HG03066 (cell line): ENCODE results near the gene BRD3OS.
A peak's percentile ranks its signal among the peaks of the same experiment; 100 is the strongest.

Source experiments
- ATAC-seq: cut with Tn5 transposase; IDR thresholded peaks from one replicate; pipeline ENCODE4 v1.9.1; 2021; ENCODE audit warnings: low read depth; ENCODE audit not compliant: unreplicated experiment

BRD3OS gene

DNA sequence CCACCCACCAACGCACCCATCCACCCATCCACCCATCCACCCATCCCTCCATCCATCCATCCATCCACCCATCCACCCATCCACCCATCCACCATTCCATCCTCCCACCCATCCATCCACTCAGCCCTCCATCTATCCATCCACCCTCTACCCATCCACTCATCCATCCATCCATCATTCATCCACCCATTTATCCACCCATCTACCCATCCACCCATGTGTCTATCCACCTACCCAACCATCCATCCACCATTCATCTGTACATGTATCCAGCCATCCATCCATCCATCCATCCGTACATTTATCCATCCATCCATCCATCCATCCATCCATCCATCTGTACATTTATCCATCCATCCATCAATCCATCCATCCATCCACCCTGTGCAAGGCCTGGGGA is 22.0 kb upstream of the BRD3OS start:
- no peak for ATAC-seq

DNA sequence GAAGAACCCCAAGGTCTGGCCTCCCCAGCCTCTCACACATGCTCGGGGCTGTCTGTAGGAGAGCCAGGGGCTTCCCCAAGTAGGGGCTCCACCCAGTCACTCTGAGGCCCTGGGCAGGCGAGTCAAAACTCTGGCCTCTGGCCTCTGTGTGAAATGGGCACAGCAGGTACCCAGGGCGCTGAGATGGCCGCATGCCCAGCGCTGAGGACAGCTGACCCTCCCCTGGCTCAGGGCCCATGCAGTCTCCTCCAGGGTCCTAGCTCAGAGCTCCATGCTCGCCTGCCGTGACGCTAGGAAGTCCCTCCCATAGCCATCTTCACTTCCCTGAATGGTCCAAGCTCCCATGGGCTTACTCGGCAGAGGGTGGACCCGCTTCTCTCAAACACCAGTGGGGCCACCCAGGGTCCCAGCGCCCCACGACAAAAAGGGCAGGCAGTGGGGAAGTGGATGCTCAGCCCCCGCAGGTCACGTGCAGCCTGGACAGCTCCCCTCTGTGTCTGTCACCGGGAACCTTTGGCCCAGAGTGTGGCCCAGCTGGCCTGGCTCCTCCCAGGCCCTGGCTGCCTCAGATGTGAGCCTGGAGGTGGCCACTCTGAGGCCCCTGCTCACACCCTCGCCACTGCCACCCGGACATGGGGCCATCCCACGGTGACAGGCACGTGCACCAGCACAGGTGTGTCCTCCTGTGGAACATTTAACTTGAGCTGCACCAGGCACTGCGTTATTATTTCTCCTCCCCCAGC is 21.0 kb upstream of the BRD3OS start:
- no peak for ATAC-seq

- ATAC-seq: no peak
Observed at GRCh38 chr9:134004881-134005280, 20.4 kb upstream of the BRD3OS start.

DNA sequence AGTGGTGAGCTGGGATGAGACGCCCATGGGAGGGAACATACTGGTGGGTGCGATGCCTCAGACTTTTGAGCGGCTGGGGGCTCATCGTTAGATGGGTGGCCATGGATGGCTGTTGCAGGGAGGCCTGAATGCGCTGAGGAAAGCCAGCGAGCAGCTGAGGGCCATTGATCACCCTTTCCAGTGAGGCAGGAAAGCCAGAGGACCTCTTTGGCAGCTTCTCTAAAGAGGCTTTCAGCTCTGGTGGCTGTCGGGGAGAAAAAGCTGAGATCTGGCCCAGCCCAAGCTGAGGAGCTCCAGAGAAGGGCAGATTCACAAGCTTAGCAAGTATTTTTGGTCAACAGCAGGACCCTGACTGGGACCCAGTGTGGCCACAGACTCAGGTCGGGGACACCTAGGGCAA is 19.9 kb upstream of the BRD3OS start:
- no peak for ATAC-seq

DNA sequence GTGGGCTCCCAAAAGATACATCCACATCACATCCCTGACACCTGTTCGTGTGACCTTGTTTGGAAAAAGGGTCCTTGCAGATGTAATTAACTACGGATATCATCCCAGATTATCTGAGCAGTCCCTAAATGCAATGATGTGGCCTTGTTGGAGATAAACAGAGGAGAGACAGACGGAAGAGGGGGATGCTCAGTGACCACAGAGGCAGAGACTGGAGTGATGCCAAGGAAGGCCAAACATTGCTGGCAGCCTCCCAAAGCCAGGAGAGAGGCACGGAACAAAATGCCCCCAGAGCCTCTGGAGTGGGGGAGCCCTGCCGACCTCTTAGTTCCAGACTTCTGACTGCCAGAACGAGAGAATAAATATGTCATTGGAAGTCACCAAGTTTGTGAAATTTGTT is 18.1 kb upstream of the BRD3OS start:
- no peak for ATAC-seq

DNA sequence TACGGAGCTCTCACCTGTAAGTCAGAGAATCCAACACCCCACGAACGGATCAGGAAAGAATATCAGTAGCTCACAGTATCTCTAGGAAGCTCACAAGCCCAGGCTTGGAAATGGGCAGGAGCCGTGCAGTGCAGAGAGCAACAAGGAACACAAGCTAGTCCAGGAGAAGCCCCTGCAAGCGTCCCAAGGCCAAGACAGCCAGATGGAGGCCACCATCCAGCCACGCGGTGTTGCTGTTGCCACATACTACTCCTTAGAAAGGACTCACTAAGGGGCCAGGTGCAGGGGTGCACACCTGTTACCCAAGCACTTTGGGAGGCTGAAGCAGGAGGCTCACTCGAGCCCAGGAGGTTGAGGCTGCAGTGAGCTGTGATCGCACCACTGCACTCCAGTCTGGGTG is 17.7 kb upstream of the BRD3OS start:
- no peak for ATAC-seq

DNA sequence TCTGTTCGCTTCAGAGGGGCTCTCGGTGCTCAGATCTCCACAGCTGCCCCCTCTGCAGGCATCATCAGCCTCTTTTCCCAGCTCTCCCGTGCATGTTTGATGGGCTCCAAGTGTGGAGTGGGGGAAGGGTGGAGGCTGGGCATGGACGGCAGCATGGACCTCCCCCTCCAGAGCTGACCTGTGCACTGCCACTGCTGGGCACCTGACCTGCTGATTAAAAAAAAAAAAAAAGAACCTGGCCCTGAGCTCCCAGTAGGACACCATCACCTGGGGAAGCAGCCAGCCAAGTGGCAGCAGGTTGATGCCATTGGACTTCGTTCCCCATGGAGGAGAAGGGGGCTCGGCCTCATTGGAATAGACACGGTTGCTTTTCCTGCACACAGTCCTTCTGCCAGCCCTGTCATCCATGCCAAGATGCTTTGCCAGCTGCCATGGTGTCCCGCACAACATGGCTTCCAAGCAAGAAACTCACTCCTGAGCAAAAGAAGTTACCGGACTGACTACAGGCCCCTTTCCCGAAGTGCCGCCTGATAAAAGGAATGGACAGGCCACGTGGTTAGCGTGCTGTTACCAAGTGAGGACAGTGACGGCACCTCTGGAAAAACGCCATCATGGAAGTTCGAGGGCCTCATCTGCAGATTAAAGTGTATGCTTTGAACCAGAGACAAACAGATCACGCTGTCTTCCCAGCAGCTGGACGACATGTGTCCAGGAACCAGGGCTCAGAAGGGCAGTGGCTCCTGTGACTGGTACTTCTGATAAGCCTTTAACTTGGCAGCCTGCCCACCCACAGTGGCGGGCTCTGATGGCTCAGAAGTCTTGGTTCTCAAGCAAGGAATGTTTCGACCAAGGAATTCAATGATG is 14.7 kb upstream of the BRD3OS start:
- no peak for ATAC-seq

DNA sequence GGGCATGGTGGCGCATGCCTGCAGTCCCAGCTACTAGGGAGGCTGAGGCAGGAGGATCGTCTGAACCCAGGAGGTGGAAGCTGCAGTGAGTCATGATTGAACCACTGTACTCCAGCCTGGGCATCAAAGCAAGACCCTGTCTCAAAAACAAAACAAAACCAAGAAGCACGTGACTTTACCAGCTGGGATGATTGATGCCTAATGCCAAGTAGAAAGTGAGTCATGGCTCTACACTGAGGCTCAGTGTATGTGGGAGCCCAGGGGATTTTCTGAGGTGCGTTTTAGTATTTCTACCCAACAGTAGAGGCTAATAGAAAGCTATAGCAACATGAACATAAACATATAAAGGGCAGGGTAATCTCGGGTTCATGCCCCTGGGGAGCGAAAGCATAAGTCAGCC is 13.9 kb upstream of the BRD3OS start:
- ATAC-seq: no peak

- no peak for ATAC-seq
Observed at GRCh38 chr9:134014946-134015345, 10.3 kb upstream of the BRD3OS start.

GRCh38 chr9:134024214-134024792 is 978 bp upstream of the BRD3OS start:
- no peak for ATAC-seq

GRCh38 chr9:134025606-134026541 is 593 bp downstream of the BRD3OS start:
- peak; percentile 29 for ATAC-seq

GRCh38 chr9:134026581-134026980 is 1.3 kb downstream of the BRD3OS start:
- ATAC-seq: no peak

GRCh38 chr9:134026981-134027380 is 1.7 kb downstream of the BRD3OS start:
- no peak for ATAC-seq

DNA sequence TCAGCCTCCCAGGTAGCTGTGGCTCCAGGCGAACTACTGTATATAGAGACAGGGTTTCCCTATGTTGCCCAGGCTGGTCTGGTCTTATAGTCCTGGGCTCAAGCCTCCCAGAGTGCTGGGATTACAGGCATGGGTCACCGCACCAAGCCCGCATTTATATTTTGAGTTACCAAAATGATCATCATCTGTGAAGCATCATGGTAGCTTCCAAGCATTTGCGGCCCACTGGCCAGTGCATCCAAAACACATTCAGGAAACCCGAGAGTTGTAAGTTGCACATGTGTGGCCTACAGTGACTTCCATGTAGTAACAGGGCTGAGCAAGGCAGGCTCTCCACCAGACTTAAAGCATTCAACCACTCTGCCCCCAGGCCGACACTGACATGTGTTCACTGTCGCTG is 2.3 kb downstream of the BRD3OS start:
- ATAC-seq: no peak

DNA sequence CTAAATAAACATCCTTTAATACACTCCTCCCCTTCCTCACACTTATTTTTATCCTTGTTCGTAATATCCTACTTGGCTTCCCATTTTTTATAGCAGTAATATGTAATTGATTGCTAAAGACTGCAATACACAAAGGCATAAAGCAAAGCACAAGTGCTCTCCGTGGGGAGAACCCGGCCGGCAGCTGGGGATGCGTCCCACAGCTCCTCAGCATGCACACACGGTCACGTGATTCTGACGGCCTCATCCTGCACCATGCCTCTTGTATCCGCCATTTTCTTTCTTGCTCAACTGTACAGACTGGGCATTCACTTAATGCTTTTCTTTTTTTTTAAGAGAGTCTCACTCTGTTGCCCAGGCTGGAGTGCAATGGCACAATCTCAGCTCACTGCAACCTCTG is 2.8 kb downstream of the BRD3OS start:
- no peak for ATAC-seq

DNA sequence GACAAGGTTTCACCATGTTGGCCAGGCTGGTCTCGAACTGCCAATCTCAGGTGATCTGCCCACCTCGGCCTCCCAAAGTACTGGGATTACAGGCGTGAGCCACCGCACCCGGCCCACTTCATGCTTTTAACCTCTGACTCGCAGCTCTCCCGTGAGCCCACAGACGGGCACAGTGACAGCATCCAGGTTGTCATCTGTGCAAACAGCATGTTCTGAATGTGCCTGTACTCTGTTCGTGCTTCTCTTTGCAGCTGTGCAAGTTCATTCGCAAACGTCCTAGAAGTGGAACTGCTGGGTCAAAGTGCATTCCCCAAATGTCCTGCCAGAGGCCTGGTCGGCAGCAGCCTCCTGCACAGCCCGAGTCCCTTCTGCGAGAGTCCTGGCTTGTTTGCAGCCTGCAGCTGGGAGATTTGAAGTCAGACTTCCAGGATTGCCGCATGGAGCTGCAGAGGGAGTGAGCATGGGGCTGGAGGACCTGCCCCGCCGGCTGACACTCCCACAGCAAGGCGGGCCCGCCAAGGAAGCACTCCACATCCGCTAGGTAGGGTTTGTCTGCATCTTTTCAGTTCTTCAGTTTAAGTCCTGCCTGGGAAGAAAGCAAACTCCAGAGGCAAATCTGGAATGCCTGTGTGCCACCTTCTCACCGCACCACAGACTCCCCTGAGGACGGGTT is 3.4 kb downstream of the BRD3OS start:
- ATAC-seq: no peak

DNA sequence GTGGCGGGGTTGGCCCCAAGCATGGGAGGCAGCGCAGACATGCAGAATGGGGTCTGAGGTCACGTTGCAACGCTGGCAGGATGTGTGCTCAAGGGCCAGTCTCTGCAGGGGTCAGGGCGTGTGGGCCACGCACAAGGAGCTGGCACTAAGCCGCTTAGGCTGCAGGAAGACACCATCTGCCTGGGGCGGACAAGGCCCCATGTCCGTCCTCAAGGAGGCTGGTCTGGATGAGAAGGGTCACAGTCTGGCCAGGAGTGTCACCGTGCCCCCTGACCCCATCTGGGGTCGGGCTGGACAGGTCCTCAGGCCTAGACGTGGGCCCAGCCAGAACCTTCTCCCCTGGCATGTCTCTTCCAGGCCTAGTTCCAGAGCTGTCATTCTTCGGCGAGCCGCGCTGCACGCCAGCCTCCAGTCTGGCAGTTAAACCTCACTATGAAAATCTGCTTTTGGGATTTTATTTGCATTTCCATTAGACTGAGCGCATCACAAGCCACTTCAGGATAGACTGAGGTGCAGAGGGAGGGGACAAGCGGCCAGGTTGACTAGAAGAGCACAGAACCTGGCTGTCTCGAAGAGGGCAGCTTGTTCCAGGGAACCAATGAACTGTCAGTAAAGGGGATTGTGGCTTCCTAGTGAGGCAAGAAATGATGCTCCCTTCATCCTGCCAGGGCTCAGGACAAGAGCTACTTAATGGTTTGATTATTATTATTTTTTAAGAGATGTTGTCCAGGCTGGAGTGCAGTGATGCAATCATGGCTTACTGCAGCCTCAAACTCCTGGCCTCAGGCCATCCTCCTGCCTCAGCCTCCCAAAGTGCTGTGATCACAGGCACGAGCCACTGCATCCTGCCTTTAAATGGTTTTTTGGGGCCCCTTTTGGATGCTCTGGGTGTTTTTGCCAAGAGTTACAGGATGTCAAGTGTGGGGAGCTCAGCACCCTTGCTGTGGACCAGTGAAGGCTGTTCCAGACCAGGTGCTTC is 4.3 kb downstream of the BRD3OS start:
- ATAC-seq: no peak

DNA sequence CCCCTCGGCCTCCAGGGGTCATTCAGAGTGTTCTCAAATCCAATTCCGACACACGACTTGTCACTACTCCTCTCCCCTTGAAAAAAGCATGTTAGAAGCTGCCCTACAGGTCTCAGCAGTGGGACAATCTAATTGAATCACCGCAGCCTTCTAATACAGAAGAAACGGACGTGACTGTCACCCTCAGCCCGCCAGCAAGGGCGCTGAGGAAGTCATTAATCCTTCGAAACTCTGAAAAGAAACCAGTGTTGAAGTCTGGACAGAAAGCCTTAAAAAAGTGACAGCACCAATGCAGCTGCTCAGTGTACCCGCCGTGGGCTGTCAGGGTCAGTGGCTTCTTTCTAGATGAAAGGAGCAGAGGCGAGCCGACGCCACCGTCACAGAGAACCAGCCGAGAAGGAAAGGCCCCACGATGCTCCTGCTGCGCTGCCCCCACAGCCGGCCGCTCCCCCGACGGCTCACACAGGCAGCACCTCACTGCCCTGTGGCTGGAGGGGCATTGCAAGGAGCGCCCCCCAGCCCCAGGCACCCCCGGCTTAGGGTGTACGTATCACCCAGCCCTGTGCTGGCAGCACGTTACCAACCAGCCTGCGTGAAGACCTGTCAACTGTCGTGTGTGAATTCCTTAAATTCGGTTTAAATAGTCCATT is 5.7 kb downstream of the BRD3OS start:
- ATAC-seq: no peak
